ENCODE measurements around the gene RPL29.
"Not testable (repeated sequence)": the region's sequence is repeated elsewhere in the genome, so short reads cannot be mapped to it uniquely, and the experiment has no call there.

Gene RPL29

DNA sequence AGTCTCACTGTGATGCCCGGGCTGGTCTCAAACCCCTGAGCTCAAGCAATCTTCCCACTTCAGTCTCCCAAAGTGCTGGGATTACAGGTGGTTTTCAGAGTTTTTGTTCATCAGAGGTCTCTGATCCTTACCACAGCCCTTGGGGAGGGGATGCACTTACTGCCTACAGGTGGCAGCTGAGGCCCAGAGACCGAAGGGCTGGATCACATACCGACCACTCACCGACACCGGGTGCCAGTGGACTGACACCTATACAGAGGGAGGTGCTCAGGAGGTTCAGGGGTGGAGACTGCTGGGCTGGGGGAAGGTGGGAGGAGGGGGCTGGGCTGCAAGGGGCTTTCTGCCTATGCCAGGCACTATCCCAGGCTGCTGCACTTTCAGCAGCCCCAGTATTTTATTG is 41.1 kb upstream of the RPL29 start:
- H3K4me1 ChIP-seq (ENCODE audit: insufficient read depth, poor library complexity, severe bottlenecking), result peaks cover 22% of the 10 kb centered on the region
- H3K27me3 ChIP-seq (ENCODE audit: insufficient read depth, poor library complexity, severe bottlenecking), result no peaks in the 10 kb centered on the region
- H3K9me3 ChIP-seq (ENCODE audit: severe bottlenecking), result no peaks in the 10 kb centered on the region
- no peaks in the 10 kb centered on the region for H3K36me3 ChIP-seq (ENCODE audit: low read depth)
- H3K27ac ChIP-seq (ENCODE audit: poor library complexity, severe bottlenecking), result peak overlapping the region; percentile 62
- no peak for DNase-seq (ENCODE audit: low spot score)
- peak; percentile 60 for ATAC-seq (ENCODE audit: low read depth)
- peak; percentile 46 for TF ChIP-seq CTCF (IDR thresholded peaks at IDR 0.05; ENCODE audit: poor library complexity, severe bottlenecking)
- no peak overlapping the region for H3K4me3 ChIP-seq (ENCODE audit: severe bottlenecking)

DNA sequence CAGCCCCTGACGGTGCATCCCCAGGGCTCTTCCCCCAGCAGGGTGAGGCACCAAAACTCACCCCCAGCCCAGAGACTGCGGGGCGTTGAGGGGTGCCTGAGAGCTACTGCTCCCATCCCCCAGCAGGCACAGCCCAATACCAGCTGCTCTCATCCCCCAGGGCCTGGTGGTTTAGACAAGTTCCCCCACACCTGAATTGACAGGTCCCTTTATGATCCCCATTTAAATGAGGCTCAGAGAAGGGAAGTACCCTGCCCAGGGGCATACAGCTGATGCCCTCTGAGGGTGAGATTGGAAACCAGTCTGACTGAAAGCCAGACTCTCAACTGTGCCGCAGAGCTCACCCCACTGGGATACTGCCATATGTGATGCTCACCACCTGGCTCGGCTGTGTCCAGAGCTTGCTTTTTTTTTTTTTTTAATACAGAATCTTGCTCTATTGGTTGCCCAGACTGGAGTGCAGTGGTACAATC is 40.6 kb upstream of the RPL29 start:
- DNase-seq (ENCODE audit: low spot score), result no peak
- no peaks in the 10 kb centered on the region for H3K27me3 ChIP-seq (ENCODE audit: insufficient read depth, poor library complexity, severe bottlenecking)
- no peak overlapping the region for H3K27ac ChIP-seq (ENCODE audit: poor library complexity, severe bottlenecking)
- H3K4me1 ChIP-seq (ENCODE audit: insufficient read depth, poor library complexity, severe bottlenecking), result peaks cover 22% of the 10 kb centered on the region
- no peaks in the 10 kb centered on the region for H3K9me3 ChIP-seq (ENCODE audit: severe bottlenecking)
- H3K36me3 ChIP-seq (ENCODE audit: low read depth), result no peaks in the 10 kb centered on the region
- TF ChIP-seq CTCF (IDR thresholded peaks at IDR 0.05; ENCODE audit: poor library complexity, severe bottlenecking), result no peak
- ATAC-seq (ENCODE audit: low read depth), result no peak
- H3K4me3 ChIP-seq (ENCODE audit: severe bottlenecking), result no peak overlapping the region

DNA sequence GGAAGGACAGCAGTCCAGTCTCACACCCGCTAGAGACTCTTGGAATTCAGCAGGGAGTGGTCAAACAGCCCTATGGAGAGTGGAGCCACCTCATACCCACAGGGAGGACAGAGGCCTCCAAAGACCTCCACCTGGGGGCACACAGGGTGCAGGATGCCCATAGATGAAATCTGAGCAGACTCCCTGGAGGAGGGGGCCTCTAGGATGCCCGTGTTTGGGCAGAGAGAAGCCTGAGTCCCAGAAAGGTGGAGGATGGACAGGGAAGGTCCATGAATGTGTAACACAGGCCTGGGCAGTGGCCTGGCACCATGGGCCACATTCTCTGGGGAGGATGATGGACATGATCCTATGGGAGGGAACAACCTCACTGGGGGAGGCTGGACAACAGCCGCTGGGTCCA is 39.0 kb upstream of the RPL29 start:
- no peak overlapping the region for H3K27ac ChIP-seq (ENCODE audit: poor library complexity, severe bottlenecking)
- no peak for DNase-seq (ENCODE audit: low spot score)
- H3K4me1 ChIP-seq (ENCODE audit: insufficient read depth, poor library complexity, severe bottlenecking), result peaks cover 21% of the 10 kb centered on the region
- ATAC-seq (ENCODE audit: low read depth), result no peak
- H3K9me3 ChIP-seq (ENCODE audit: severe bottlenecking), result no peaks in the 10 kb centered on the region
- H3K27me3 ChIP-seq (ENCODE audit: insufficient read depth, poor library complexity, severe bottlenecking), result no peaks in the 10 kb centered on the region
- no peaks in the 10 kb centered on the region for H3K36me3 ChIP-seq (ENCODE audit: low read depth)
- TF ChIP-seq CTCF (IDR thresholded peaks at IDR 0.05; ENCODE audit: poor library complexity, severe bottlenecking), result no peak
- H3K4me3 ChIP-seq (ENCODE audit: severe bottlenecking), result no peak overlapping the region

- no peak overlapping the region for H3K27ac ChIP-seq (ENCODE audit: poor library complexity, severe bottlenecking)
- TF ChIP-seq CTCF (IDR thresholded peaks at IDR 0.05; ENCODE audit: poor library complexity, severe bottlenecking), result no peak
Observed at GRCh38 chr3:52034212-52034611, 38.5 kb upstream of the RPL29 start.

GRCh38 chr3:52033748-52034147 is 38.1 kb upstream of the RPL29 start:
- H3K36me3 ChIP-seq (ENCODE audit: low read depth); H3K27ac ChIP-seq (ENCODE audit: poor library complexity, severe bottlenecking); H3K9me3 ChIP-seq (ENCODE audit: severe bottlenecking); H3K4me3 ChIP-seq (ENCODE audit: severe bottlenecking); DNase-seq (ENCODE audit: low spot score); H3K27me3 ChIP-seq (ENCODE audit: insufficient read depth, poor library complexity, severe bottlenecking); ATAC-seq (ENCODE audit: low read depth): not testable (repeated sequence)
- H3K4me1 ChIP-seq (ENCODE audit: insufficient read depth, poor library complexity, severe bottlenecking), result peaks cover 16% of the 10 kb centered on the region

More at GRCh38 chr3:52034212-52034611, 38.5 kb upstream of the RPL29 start:
- Histone ChIP-seq H3K9me3 (ENCODE audit: severe bottlenecking) (no peaks in the 10 kb centered on the region), H3K27me3 (ENCODE audit: insufficient read depth, poor library complexity, severe bottlenecking) (no peaks in the 10 kb centered on the region), H3K36me3 (ENCODE audit: low read depth) (no peaks in the 10 kb centered on the region), H3K4me1 (ENCODE audit: insufficient read depth, poor library complexity, severe bottlenecking) (peaks cover 19% of the 10 kb centered on the region), H3K4me3 (ENCODE audit: severe bottlenecking) (no peak overlapping the region)
- DNase-seq (ENCODE audit: low spot score) (no peak), ATAC-seq (ENCODE audit: low read depth) (no peak)
